ENCODE data around the gene CD226. TPM values are rescaled to one million over a fixed set of nuclear protein-coding genes. Genes with fewer than 3 reads are reported as not detected.

Gene CD226
- total and polyA plus RNA-seq, 2 of the 13 experiments (the other 11 are each of a cell fraction or from before 2014, with no cell fraction given) = 0.13 to 0.77 TPM

DNA sequence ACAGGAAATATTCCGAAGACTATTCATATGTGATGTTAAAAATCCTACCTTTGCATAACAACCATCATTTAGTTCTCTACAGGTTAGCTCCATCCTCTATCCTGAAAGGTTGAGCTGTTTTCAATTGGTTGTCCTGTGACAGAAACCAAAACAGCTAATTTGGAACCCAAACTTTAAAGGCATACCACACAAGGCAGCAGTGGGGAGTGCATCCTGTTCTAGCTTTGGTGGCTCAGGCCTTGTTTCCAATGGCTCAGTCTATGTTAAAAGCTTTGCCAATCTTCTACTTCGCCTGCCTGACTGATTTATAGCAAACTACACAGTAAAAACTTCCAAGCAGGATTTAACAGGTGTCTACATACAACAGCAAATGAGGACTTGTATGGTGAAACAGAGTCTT is 3.2 kb downstream of the CD226 start (continued):
- no peak for TF ChIP-seq GLI4 (CRISPR knock-in tag; IDR thresholded peaks at IDR 0.05; ENCODE audit: borderline replicate concordance)
- no peak for TF ChIP-seq ZNF550 (CRISPR knock-in tag; IDR thresholded peaks at IDR 0.05; ENCODE audit: borderline replicate concordance)
- TF ChIP-seq ZNF124 (CRISPR knock-in tag; IDR thresholded peaks at IDR 0.05) = no peak

GRCh38 chr18:69943021-69943420 is 4.7 kb downstream of the CD226 start:
- H3K27ac ChIP-seq (ENCODE audit: extremely low read length, insufficient read depth, low read length) = no peak overlapping the region
- no TSS peak for BruUV-seq (replicated peaks)
- in situ Hi-C loops (cut with HindIII; ENCODE audit: extremely low pct_ligation_motif_present, low pct_unique_long_range_greater_than_20kb) = no loop called here
- ChIA-PET CTCF (ENCODE audit: low intra/inter-chr PET ratio, low total read pairs) (no interaction called here), POLR2A (no interaction called here)
- no peak overlapping the region for H3K4me3 ChIP-seq (replicated peaks in 1 of 3; ENCODE audit: insufficient read depth in 1 of 3, low read depth in 2 of 3, low read length in 3 of 3)
- no peak for FAIRE-seq
- H4K20me1 ChIP-seq (ENCODE audit: insufficient read depth, low read length) = no peaks in the 10 kb centered on the region
- H2AFZ ChIP-seq (ENCODE audit: low read length) = no peak overlapping the region
- no peaks in the 10 kb centered on the region for H3K79me2 ChIP-seq (ENCODE audit: insufficient read depth, low read length)
- no peak overlapping the region for H3K4me2 ChIP-seq (ENCODE audit: low read depth, low read length)
- no peaks in the 10 kb centered on the region for H3K27me3 ChIP-seq (ENCODE audit: control insufficient read depth in 1 of 2, insufficient read depth in 2 of 2, low read length in 2 of 2)
- DNase-seq (ENCODE audit: low spot score) = no peak
- WGBS (ENCODE audit: low lambda C conversion rate) = 97% methylated on average over 3 of the region's 3 CpGs
- intact Hi-C loops (cut with micrococcal nuclease; ENCODE audit: unreplicated experiment) = no loop called here
- H3K4me1 ChIP-seq (ENCODE audit: insufficient read depth, low read length) = no peaks in the 10 kb centered on the region
- H3K9me3 ChIP-seq (ENCODE audit: low read length) = peaks cover 10% of the 10 kb centered on the region; the same call in 1 of the 2 replicates
- H3K9ac ChIP-seq (ENCODE audit: insufficient read depth, low read depth, low read length) = no peak overlapping the region
- H3K36me3 ChIP-seq (replicated peaks in 1 of 2; ENCODE audit: control insufficient read depth in 1 of 2, insufficient read depth in 2 of 2, low read length in 2 of 2) = no peaks in the 10 kb centered on the region
- no peak for ATAC-seq
- TF ChIP-seq GLI4 (CRISPR knock-in tag; IDR thresholded peaks at IDR 0.05; ENCODE audit: borderline replicate concordance) (no peak), HNF4A (CRISPR knock-in tag; IDR thresholded peaks at IDR 0.05) (no peak), ZNF710 (CRISPR knock-in tag; IDR thresholded peaks at IDR 0.05; ENCODE audit: borderline replicate concordance) (no peak), CEBPG (CRISPR knock-in tag; IDR thresholded peaks at IDR 0.05) (no peak), ZNF3 (CRISPR knock-in tag; IDR thresholded peaks at IDR 0.05) (no peak), RNF219 (CRISPR knock-in tag; IDR thresholded peaks at IDR 0.05) (no peak)
- TF ChIP-seq, protein P1, sequence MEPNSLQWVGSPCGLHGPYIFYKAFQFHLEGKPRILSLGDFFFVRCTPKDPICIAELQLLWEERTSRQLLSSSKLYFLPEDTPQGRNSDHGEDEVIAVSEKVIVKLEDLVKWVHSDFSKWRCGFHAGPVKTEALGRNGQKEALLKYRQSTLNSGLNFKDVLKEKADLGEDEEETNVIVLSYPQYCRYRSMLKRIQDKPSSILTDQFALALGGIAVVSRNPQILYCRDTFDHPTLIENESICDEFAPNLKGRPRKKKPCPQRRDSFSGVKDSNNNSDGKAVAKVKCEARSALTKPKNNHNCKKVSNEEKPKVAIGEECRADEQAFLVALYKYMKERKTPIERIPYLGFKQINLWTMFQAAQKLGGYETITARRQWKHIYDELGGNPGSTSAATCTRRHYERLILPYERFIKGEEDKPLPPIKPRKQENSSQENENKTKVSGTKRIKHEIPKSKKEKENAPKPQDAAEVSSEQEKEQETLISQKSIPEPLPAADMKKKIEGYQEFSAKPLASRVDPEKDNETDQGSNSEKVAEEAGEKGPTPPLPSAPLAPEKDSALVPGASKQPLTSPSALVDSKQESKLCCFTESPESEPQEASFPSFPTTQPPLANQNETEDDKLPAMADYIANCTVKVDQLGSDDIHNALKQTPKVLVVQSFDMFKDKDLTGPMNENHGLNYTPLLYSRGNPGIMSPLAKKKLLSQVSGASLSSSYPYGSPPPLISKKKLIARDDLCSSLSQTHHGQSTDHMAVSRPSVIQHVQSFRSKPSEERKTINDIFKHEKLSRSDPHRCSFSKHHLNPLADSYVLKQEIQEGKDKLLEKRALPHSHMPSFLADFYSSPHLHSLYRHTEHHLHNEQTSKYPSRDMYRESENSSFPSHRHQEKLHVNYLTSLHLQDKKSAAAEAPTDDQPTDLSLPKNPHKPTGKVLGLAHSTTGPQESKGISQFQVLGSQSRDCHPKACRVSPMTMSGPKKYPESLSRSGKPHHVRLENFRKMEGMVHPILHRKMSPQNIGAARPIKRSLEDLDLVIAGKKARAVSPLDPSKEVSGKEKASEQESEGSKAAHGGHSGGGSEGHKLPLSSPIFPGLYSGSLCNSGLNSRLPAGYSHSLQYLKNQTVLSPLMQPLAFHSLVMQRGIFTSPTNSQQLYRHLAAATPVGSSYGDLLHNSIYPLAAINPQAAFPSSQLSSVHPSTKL (CRISPR knock-in tag; IDR thresholded peaks at IDR 0.05) = no peak
- TF ChIP-seq, protein P2, sequence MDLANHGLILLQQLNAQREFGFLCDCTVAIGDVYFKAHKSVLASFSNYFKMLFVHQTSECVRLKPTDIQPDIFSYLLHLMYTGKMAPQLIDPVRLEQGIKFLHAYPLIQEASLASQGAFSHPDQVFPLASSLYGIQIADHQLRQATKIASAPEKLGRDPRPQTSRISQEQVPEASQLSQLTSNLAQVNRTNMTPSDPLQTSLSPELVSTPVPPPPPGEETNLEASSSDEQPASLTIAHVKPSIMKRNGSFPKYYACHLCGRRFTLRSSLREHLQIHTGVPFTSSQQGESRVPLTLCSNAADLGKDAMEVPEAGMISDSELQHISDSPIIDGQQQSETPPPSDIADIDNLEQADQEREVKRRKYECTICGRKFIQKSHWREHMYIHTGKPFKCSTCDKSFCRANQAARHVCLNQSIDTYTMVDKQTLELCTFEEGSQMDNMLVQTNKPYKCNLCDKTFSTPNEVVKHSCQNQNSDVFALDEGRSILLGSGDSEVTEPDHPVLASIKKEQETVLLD (CRISPR knock-in tag; IDR thresholded peaks at IDR 0.05; ENCODE audit: low read depth) = no peak
- TF ChIP-seq, protein P3, sequence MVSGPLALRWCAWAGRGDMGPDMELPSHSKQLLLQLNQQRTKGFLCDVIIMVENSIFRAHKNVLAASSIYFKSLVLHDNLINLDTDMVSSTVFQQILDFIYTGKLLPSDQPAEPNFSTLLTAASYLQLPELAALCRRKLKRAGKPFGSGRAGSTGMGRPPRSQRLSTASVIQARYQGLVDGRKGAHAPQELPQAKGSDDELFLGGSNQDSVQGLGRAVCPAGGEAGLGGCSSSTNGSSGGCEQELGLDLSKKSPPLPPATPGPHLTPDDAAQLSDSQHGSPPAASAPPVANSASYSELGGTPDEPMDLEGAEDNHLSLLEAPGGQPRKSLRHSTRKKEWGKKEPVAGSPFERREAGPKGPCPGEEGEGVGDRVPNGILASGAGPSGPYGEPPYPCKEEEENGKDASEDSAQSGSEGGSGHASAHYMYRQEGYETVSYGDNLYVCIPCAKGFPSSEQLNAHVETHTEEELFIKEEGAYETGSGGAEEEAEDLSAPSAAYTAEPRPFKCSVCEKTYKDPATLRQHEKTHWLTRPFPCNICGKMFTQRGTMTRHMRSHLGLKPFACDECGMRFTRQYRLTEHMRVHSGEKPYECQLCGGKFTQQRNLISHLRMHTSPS (CRISPR knock-in tag; IDR thresholded peaks at IDR 0.05; ENCODE audit: low read depth) = no peak
